ENCODE data around the gene IRS1. TPM values are rescaled to one million over a fixed set of nuclear protein-coding genes. Genes with fewer than 3 reads are reported as not detected.
A peak's percentile ranks its signal among the peaks of the same experiment; 100 is the strongest.

Gene IRS1
- polyA plus RNA-seq, 1 of the 3 experiments (the other 2 are of a cell fraction), result 16.5 TPM

GRCh38 chr2:226794196-226794661, 5.4 kb downstream of the IRS1 start:
- no peak for TF ChIP-seq RFX5 (IDR thresholded peaks at IDR 0.05; ENCODE audit: low read length)
- no peak for TF ChIP-seq NRF1 (IDR thresholded peaks at IDR 0.05; ENCODE audit: low read depth, low read length)
- TF ChIP-seq RAD21 (IDR thresholded peaks at IDR 0.05; ENCODE audit: low read length), result no peak
- Histone ChIP-seq H3F3A (replicated peaks; ENCODE audit: insufficient read depth) (no peaks in the 10 kb centered on the region), H3K27me3 (ENCODE audit: insufficient read depth) (no peaks in the 10 kb centered on the region), H3K4me2 (peak overlapping the region; percentile 85), H3K9ac (peak overlapping the region; percentile 81; the same call in 1 of the 2 replicates), H2AFZ (ENCODE audit: low read depth) (no peak overlapping the region), H3K4me1 (ENCODE audit: control insufficient read depth in 1 of 2, insufficient read depth in 2 of 2, low read depth in 1 of 2, low read length in 1 of 2) (peaks cover 19 to 26% of the 10 kb centered on the region in 2 experiments), H3K4me3 (ENCODE audit: low read depth in 2 of 2, low read length in 1 of 2) (peak overlapping the region; percentile 65 to 74; a peak in 3 of 4 replicates), H3K36me3 (replicated peaks in 1 of 2; ENCODE audit: control insufficient read depth in 1 of 2, insufficient read depth in 2 of 2, low read length in 1 of 2) (peaks cover 0 to 39% of the 10 kb centered on the region in 2 experiments), H3K9me3 (no peaks in the 10 kb centered on the region), H3K79me2 (ENCODE audit: insufficient read depth) (peaks cover 97% of the 10 kb centered on the region), H4K20me1 (ENCODE audit: insufficient read depth) (peaks cover 10% of the 10 kb centered on the region; the same call in 1 of the 2 replicates), H3K27ac (ENCODE audit: low read depth in 2 of 2, low read length in 1 of 2) (peak overlapping the region; percentile 62 to 75; a peak in 3 of 4 replicates), H3K9me2 (no peaks in the 10 kb centered on the region)
- POLR2A ChIA-PET, result no interaction called here
- 28% methylated on average over 4 of the region's 4 CpGs for WGBS (ENCODE audit: low lambda C conversion rate)
- CTCF ChIA-PET, result interaction anchor here (1.2 to 1.4 kb wide), 2 partner anchors 9 to 578 kb away, joined by 4 read pairs; no protein-coding TSS in a partner anchor
- peak; percentile 27 for DNase-seq

DNA sequence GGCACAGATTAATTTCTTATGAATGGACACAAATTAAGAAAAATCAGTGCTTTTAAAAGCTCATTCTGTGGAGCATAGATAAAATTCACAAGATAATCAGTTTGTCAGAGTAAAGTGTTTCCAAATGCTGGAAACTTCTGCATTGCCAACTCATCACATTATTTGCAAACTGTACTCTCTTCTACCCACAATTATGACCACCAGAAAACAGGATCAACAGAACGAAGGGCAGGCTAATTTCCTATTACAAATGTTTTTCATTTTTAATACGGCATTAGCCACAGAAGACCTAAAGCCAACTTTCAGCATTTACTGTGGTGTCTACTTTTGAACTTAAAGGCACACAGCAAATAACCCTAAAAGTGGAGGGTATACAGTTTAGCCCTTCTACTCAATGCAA, 6.0 kb downstream of the IRS1 start:
- Histone ChIP-seq H3K4me1 (ENCODE audit: control insufficient read depth in 1 of 2, insufficient read depth in 2 of 2, low read depth in 1 of 2, low read length in 1 of 2) (peaks cover 25 to 26% of the 10 kb centered on the region in 2 experiments), H3K9me3 (no peaks in the 10 kb centered on the region), H3K27me3 (ENCODE audit: insufficient read depth) (no peaks in the 10 kb centered on the region), H3K27ac (ENCODE audit: low read depth in 2 of 2, low read length in 1 of 2) (peak overlapping the region; percentile 62 to 75; a peak in 2 of 4 replicates), H4K20me1 (ENCODE audit: insufficient read depth) (peaks cover 10% of the 10 kb centered on the region; the same call in 1 of the 2 replicates), H3K4me2 (peak overlapping the region; percentile 85), H3F3A (replicated peaks; ENCODE audit: insufficient read depth) (peaks cover 4% of the 10 kb centered on the region), H3K9ac (peak overlapping the region; percentile 81; the same call in 1 of the 2 replicates), H3K9me2 (no peaks in the 10 kb centered on the region), H3K36me3 (replicated peaks in 1 of 2; ENCODE audit: control insufficient read depth in 1 of 2, insufficient read depth in 2 of 2, low read length in 1 of 2) (peaks cover 1 to 39% of the 10 kb centered on the region in 2 experiments), H3K79me2 (ENCODE audit: insufficient read depth) (peaks cover 97% of the 10 kb centered on the region), H3K4me3 (ENCODE audit: low read depth in 2 of 2, low read length in 1 of 2) (peak overlapping the region; percentile 65 to 74; a peak in 3 of 4 replicates), H2AFZ (ENCODE audit: low read depth) (no peak overlapping the region)
- WGBS (ENCODE audit: low lambda C conversion rate), result 15% methylated on average over 2 of the region's 2 CpGs
- ChIA-PET POLR2A (no interaction called here), CTCF (interaction anchor here (0.6 to 1.4 kb wide), 2 partner anchors 9 to 589 kb away, joined by 3 to 4 read pairs; no protein-coding TSS in a partner anchor)
- TF ChIP-seq EP300 (IDR thresholded peaks at IDR 0.05; ENCODE audit: borderline replicate concordance in 1 of 2, low read depth in 1 of 2, low read length in 1 of 2) (peak in 1 of 2 experiments; percentile 76; a peak in 2 of 4 replicates), SMC3 (IDR thresholded peaks at IDR 0.05; ENCODE audit: low read depth, low read length) (no peak), FOXM1 (IDR thresholded peaks at IDR 0.05; ENCODE audit: low read depth) (no peak), RCOR1 (IDR thresholded peaks at IDR 0.05; ENCODE audit: low read length) (no peak), ELF1 (IDR thresholded peaks at IDR 0.05) (no peak), POLR2AphosphoS5 (IDR thresholded peaks at IDR 0.05; ENCODE audit: low read depth, low read length) (0 out of 2 replicates have a peak, but pooled peaks have one; percentile 33), YY1 (IDR thresholded peaks at IDR 0.05; ENCODE audit: low read depth) (no peak), EZH2phosphoT487 (IDR thresholded peaks at IDR 0.05; ENCODE audit: borderline replicate concordance, low read depth) (no peak), FOSL2 (IDR thresholded peaks at IDR 0.05; ENCODE audit: borderline replicate concordance, low read depth) (no peak), RFX5 (IDR thresholded peaks at IDR 0.05; ENCODE audit: low read length) (no peak), SIN3A (IDR thresholded peaks at IDR 0.05; ENCODE audit: borderline replicate concordance, low read depth, low read length) (no peak), RAD21 (IDR thresholded peaks at IDR 0.05; ENCODE audit: low read length) (no peak), NRF1 (IDR thresholded peaks at IDR 0.05; ENCODE audit: low read depth, low read length) (no peak), NFIC (IDR thresholded peaks at IDR 0.05; ENCODE audit: borderline replicate concordance) (no peak), USF2 (IDR thresholded peaks at IDR 0.05; ENCODE audit: borderline replicate concordance, low read depth, low read length) (no peak), TAF1 (IDR thresholded peaks at IDR 0.05; ENCODE audit: borderline replicate concordance, low read depth, low read length) (no peak), MXI1 (IDR thresholded peaks at IDR 0.05; ENCODE audit: low read depth, low read length) (no peak), CHD2 (IDR thresholded peaks at IDR 0.05; ENCODE audit: low read length, partially characterized antibody) (no peak), PBX3 (IDR thresholded peaks at IDR 0.05) (no peak), TEAD4 (IDR thresholded peaks at IDR 0.05; ENCODE audit: borderline replicate concordance, insufficient read depth) (no peak), GATA2 (CRISPR knock-in tag; IDR thresholded peaks at IDR 0.05) (peak; percentile 33; the same call in 1 of the 2 replicates), TCF12 (IDR thresholded peaks at IDR 0.05) (no peak), GABPA (IDR thresholded peaks at IDR 0.05; ENCODE audit: low read depth) (no peak)
- TF ChIP-seq, protein P1, sequence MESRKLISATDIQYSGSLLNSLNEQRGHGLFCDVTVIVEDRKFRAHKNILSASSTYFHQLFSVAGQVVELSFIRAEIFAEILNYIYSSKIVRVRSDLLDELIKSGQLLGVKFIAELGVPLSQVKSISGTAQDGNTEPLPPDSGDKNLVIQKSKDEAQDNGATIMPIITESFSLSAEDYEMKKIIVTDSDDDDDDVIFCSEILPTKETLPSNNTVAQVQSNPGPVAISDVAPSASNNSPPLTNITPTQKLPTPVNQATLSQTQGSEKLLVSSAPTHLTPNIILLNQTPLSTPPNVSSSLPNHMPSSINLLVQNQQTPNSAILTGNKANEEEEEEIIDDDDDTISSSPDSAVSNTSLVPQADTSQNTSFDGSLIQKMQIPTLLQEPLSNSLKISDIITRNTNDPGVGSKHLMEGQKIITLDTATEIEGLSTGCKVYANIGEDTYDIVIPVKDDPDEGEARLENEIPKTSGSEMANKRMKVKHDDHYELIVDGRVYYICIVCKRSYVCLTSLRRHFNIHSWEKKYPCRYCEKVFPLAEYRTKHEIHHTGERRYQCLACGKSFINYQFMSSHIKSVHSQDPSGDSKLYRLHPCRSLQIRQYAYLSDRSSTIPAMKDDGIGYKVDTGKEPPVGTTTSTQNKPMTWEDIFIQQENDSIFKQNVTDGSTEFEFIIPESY (IDR thresholded peaks at IDR 0.05; ENCODE audit: borderline replicate concordance, low read depth), result no peak
- DNase-seq, result peak; percentile 8
